ENCODE measurements around the gene RAB31. TPM values are rescaled to one million over a fixed set of nuclear protein-coding genes. Genes with fewer than 3 reads are reported as not detected.

The RAB31 gene
- total and polyA plus RNA-seq, 2 experiments from 2014 or later: 26.0 to 81.8 TPM

DNA sequence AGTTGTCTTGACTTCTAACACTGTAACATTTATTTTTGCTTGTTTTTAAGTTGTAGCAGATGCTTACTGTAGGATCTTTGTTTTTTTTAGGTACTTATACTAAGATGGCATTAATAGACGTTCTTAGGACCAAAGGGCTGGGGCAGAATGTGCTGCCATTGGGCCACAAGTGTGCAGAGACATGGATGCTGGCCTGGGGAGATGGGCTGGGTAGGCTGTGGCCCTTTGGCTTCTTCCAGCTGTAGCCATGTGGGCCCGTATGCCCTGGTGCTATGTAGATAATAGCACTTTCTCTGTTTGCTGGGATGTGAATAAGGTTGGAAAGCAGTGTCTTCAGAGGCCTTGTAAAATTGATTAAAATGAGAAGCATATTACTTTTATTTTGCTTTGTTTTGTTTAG, 18.8 kb downstream of the RAB31 start:
- Histone ChIP-seq H3K4me1 (ENCODE audit: insufficient read depth) (no peaks in the 10 kb centered on the region), H4K20me1 (ENCODE audit: insufficient read depth, poor library complexity, severe bottlenecking) (no peaks in the 10 kb centered on the region), H3K9me2 (replicated peaks; ENCODE audit: insufficient read depth) (no peaks in the 10 kb centered on the region), H3K4me2 (no peak overlapping the region), H3K79me2 (peaks cover 29% of the 10 kb centered on the region), H3K4me3 (no peak overlapping the region), H3K9me3 (ENCODE audit: low read depth) (no peaks in the 10 kb centered on the region), H3K36me3 (replicated peaks; ENCODE audit: insufficient read depth, low read depth) (no peaks in the 10 kb centered on the region), H2AFZ (no peak overlapping the region), H3K27ac (no peak overlapping the region), H3K27me3 (no peaks in the 10 kb centered on the region)
- WGBS (ENCODE audit: low lambda C conversion rate, missing lambda C conversion rate): 88% methylated on average over 2 of the region's 2 CpGs
- TF ChIP-seq EZH2 (IDR thresholded peaks at IDR 0.05; ENCODE audit: borderline replicate concordance) (no peak), CTCF (IDR thresholded peaks at IDR 0.05; ENCODE audit: poor library complexity) (no peak), EZH2phosphoT487 (IDR thresholded peaks at IDR 0.05; ENCODE audit: low read depth, severe bottlenecking, unreplicated experiment) (no peak)
- no peak for DNase-seq (ENCODE audit: low spot score)

DNA sequence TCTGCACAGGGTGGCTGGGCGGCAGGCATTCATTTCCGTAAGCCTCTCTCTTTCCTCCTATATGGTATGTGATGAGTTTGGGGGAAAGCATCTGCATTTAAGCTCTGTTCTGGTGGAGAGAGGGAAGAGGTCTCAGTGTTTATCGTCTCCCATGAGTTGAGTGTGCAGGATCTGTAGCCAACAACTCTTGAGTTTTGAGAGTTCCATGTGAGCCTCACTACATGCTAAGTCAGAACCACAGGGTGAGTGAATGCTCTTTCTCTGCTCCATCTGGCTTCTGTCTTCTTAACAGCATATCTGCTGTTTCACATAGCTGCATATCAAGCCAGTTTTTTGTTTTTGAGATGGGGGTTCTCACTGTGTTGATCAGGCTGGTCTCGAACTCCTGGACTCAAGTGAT, 22.7 kb downstream of the RAB31 start:
- TF ChIP-seq EZH2phosphoT487 (IDR thresholded peaks at IDR 0.05; ENCODE audit: low read depth, severe bottlenecking, unreplicated experiment) (no peak), EZH2 (IDR thresholded peaks at IDR 0.05; ENCODE audit: borderline replicate concordance) (no peak)
- H3K79me2 ChIP-seq: peaks cover 28% of the 10 kb centered on the region
- H3K9me2 ChIP-seq (replicated peaks; ENCODE audit: insufficient read depth): no peaks in the 10 kb centered on the region
- DNase-seq (ENCODE audit: low spot score): no peak
- H3K27ac ChIP-seq: no peak overlapping the region
- no peak overlapping the region for H2AFZ ChIP-seq
- peaks cover 7% of the 10 kb centered on the region for H3K4me1 ChIP-seq (ENCODE audit: insufficient read depth)
- no peaks in the 10 kb centered on the region for H3K36me3 ChIP-seq (replicated peaks; ENCODE audit: insufficient read depth, low read depth)
- no peaks in the 10 kb centered on the region for H4K20me1 ChIP-seq (ENCODE audit: insufficient read depth, poor library complexity, severe bottlenecking)
- no peak overlapping the region for H3K4me3 ChIP-seq
- no peaks in the 10 kb centered on the region for H3K9me3 ChIP-seq (ENCODE audit: low read depth)
- H3K4me2 ChIP-seq: no peak overlapping the region
- WGBS (ENCODE audit: low lambda C conversion rate, missing lambda C conversion rate): 95% methylated on average over 4 of the region's 4 CpGs
- no peaks in the 10 kb centered on the region for H3K27me3 ChIP-seq

- Histone ChIP-seq H3K4me1 (ENCODE audit: insufficient read depth) (peaks cover 7% of the 10 kb centered on the region), H3K27me3 (no peaks in the 10 kb centered on the region), H3K4me3 (no peak overlapping the region), H4K20me1 (ENCODE audit: insufficient read depth, poor library complexity, severe bottlenecking) (no peaks in the 10 kb centered on the region), H3K36me3 (replicated peaks; ENCODE audit: insufficient read depth, low read depth) (no peaks in the 10 kb centered on the region), H3K27ac (no peak overlapping the region), H2AFZ (no peak overlapping the region), H3K4me2 (no peak overlapping the region), H3K9me2 (replicated peaks; ENCODE audit: insufficient read depth) (no peaks in the 10 kb centered on the region), H3K9me3 (ENCODE audit: low read depth) (no peaks in the 10 kb centered on the region), H3K79me2 (peaks cover 28% of the 10 kb centered on the region)
- DNase-seq (ENCODE audit: low spot score): no peak
- TF ChIP-seq CTCF (IDR thresholded peaks at IDR 0.05; ENCODE audit: poor library complexity) (no peak), EZH2phosphoT487 (IDR thresholded peaks at IDR 0.05; ENCODE audit: low read depth, severe bottlenecking, unreplicated experiment) (no peak), EZH2 (IDR thresholded peaks at IDR 0.05; ENCODE audit: borderline replicate concordance) (no peak)
- 86% methylated on average over 5 of the region's 5 CpGs for WGBS (ENCODE audit: low lambda C conversion rate, missing lambda C conversion rate)
Observed at GRCh38 chr18:9731380-9731779, 23.3 kb downstream of the RAB31 start.

- DNase-seq (ENCODE audit: low spot score): no peak
- WGBS (ENCODE audit: low lambda C conversion rate, missing lambda C conversion rate): 89% methylated on average over 9 of the region's 9 CpGs
Observed at GRCh38 chr18:9732031-9732430, 23.9 kb downstream of the RAB31 start.

More at GRCh38 chr18:9732031-9732430, 23.9 kb downstream of the RAB31 start:
- H3K9me3 ChIP-seq (ENCODE audit: low read depth): no peaks in the 10 kb centered on the region
- H4K20me1 ChIP-seq (ENCODE audit: insufficient read depth, poor library complexity, severe bottlenecking): no peaks in the 10 kb centered on the region
- peaks cover 26% of the 10 kb centered on the region for H3K79me2 ChIP-seq
- H3K27ac ChIP-seq: no peak overlapping the region
- H3K4me2 ChIP-seq: no peak overlapping the region
- no peak for TF ChIP-seq CTCF (IDR thresholded peaks at IDR 0.05; ENCODE audit: poor library complexity)
- TF ChIP-seq EZH2phosphoT487 (IDR thresholded peaks at IDR 0.05; ENCODE audit: low read depth, severe bottlenecking, unreplicated experiment): no peak
- no peak for TF ChIP-seq EZH2 (IDR thresholded peaks at IDR 0.05; ENCODE audit: borderline replicate concordance)
- no peaks in the 10 kb centered on the region for H3K27me3 ChIP-seq
- H3K9me2 ChIP-seq (replicated peaks; ENCODE audit: insufficient read depth): no peaks in the 10 kb centered on the region
- no peak overlapping the region for H3K4me3 ChIP-seq
- H3K4me1 ChIP-seq (ENCODE audit: insufficient read depth): peaks cover 7% of the 10 kb centered on the region
- no peaks in the 10 kb centered on the region for H3K36me3 ChIP-seq (replicated peaks; ENCODE audit: insufficient read depth, low read depth)
- no peak overlapping the region for H2AFZ ChIP-seq
